Ecto neural progenitor cell (in vitro differentiated cells): ENCODE data around the gene SIRT3.
"Not testable (repeated sequence)": the region's sequence is repeated elsewhere in the genome, so short reads cannot be mapped to it uniquely, and the experiment has no call there.

Experiments
- DNase-seq: peaks from one replicate; pipeline ENCODE4 v3.0.0-alpha.2; 2018; ENCODE audit warnings: low spot score

SIRT3 gene

DNA sequence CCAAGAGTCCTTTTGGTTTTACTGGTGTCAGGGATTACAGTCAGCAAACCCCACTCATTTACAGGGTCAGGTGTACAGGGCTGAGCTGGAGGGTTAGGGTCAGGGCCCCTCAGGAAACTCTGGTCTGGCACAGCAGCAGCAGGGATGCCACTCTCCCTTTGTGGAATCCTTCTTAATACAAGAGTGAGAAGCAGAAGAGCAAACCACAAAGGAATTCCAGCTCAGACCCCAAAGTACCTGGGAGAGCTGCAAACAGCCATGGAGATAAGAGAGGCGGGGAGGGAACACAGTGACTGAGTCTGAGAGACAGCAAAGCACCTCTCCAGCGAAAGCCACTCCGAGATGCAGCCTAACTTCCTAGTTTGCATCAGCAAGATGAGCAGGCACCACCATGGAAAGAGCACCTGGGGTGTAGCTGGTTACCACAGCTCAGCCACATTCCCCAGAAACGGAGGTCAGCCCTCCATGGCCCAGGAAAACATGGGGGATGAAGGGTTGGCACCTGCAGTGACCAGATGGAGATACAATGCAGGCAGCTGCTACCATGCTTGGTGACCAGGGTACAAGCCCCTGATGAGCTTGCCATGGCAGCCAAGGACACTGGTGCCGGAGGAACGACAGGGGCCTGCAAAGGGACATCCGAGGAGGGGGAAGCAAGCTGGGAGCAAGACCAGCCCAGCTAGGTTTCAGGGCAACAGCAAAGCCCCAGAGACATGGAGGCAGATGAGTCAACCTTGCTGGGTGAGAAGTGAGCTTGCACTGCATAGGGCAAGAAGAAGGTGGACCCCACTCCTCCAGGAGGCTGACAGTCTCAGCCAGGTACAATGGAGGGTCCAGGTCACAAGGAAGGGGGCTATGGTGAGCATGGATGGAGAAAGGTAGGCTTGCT lies 32.8 kb downstream of the SIRT3 start:
- no peak for DNase-seq

DNA sequence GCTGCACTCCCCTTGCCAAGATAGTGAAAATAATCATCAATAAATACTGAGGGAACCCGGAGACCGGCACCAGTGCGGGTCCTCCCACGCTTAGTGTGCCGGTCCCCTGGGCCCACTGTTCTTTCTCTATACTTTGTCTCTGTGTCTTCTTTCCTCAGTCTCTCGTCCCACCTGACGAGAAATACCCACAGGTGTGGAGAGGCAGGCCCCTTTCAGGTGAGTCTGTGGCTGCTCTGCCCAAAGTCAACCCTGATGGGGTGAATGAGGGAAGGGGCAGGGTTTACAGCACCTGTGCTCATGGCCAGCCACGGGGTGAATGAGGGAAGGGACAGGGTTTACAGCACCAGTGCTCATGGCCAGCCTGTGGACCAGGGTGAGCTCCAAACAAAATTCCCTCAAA lies 33.7 kb downstream of the SIRT3 start:
- DNase-seq, result no peak

DNA sequence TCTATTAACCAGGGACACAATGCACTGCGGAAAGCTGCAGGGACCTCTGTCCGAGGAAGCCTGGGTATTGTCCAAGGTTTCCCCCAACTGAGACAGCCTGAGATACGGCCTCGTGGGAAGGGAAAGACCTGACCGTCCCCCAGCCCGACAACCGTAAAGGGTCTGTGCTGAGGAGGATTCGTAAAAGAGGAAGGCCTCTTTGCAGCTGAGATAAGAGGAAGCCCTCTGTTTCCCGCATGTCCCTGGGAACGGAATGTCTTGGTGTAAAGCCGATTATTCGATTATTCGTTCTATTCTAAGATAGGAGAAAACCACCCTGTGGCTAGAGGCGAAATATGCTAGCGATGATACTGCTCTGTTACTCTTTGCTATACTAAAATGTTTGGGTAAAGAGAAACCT lies 34.2 kb downstream of the SIRT3 start:
- DNase-seq, result no peak

DNA sequence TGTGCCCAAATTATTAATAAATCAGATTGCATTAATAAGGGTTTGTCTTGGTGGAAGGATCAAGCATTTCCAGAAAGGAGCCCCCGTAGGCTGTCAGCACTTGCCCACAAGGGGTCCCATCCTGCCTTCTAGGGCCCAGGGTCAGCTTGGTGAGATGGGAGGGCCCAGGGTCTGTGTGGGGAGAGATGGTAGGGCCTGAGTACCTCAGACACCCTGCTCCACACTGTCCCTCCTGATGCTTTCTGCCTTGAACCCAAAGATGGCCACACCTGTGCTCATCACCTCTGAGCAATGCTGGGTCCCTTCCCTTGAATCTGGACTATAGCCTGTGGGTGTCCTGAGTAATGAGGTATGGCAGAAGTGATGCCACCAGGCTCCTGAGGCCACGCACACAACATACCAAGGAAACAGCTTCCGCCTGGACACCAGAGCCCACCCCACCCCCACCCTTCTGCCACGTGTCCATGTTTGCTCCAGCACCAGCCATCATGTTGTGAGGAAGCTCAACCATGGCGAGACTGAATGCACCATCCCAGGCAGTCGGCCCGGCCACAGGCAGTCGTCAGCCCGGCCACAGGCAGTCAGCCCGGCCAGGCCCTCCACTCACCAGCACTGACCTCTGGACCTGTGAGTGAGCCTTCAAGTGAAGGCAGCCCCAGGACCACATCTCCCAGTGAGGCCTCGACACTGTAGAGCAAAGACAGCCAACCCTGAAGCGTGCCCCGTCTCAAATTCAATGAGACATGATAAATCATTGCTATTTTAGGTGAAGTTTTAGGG lies 35.7 kb downstream of the SIRT3 start:
- DNase-seq, result no peak

DNA sequence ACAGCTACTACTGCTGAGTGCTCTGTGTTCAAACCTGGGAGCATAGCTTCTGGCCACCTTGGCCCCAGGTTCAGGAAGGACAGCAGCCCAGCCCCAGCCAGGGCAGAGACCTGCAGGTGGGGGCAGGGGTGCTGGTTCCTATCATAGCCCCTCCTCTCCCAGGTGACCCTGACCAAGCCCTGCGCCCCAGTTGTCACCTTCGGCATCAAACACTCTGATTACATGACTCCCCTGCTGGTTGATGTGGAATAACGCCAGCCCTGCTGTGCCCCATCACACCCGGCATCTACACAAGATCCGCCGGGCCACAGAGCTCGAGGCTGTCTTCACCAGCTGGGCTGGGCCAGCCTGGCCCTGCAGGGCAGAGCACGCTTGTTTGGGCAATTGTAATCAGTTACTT lies 36.4 kb downstream of the SIRT3 start:
- no peak for DNase-seq

DNA sequence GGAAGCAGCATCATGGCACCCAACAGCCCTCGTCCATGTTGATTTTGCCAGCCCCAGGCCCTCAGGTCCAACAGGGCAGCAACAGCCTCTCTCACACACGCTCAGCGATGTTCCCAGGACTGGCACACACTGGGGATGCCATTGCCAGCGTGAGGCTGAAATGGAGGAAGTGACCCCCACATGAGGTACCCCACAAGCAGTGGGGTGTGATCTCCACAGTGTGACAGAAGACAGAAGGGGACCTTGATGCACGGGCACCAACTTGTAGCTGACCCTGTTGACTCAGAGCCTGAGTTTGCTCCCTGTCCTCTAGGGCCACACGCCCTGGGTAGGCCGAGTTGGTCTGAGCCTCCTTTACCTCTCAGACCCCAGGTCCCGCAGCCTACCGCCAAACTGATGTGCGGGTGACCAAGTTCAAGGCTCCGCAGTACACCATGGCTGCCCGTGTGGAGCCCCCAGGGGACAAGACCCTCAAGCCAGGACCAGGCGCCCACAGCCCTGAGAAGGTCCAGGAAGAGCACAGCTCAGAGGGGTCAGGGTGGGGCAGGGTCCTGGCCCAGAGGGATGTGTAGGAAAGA lies 37.0 kb downstream of the SIRT3 start:
- no peak for DNase-seq

DNA sequence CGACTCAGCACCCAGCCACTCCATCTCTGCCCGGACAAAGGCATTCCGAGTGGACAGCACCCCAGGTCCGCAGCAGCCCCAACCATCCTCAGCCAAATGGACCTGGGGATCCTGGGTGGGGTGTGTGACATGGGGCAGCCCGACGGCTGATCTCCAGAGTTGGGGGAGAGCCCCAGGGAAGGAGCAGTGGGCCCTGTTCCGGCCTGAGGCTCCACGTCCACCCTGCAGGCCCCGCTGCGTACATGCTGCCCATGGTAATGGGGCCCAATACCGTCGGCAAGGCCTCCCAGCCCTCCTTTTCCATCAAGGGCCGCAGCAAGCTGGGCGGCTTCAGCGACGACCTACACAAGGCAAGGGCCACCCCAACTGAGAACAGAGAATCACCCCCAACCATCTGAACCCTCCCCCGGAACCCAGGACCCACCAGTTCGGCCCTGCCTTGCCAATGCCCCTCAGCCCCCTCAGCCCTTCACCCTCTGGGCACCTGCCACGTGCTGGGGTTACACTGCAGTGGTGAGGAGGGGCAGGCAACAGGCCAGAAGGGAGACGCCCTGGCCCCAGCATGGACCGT lies 37.8 kb downstream of the SIRT3 start:
- no peak for DNase-seq

DNA sequence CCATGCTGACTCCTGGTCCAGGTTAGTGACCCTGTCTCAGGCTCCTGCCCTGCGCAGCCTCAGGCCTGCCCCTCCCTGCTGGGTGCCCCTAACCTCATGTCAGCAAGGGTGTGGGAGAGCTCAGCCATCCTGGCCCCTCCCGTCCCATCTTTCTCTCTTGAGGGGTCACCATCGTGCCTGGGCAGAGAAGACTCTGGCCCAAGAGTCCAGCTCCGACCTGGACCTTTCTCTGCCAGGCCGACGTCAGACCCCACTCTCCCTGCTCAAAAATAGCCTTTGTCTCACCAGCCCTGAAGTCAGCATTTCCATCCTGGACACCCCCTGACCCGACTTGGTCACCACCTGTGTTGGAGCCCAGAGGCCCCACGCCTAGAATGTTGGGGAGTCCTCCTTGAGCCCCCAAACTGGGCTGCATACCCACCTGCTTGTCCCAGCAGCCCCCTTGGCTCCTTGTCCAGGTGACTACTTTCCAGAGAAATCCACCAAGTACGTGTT lies 38.4 kb downstream of the SIRT3 start:
- DNase-seq, result no peak

DNA sequence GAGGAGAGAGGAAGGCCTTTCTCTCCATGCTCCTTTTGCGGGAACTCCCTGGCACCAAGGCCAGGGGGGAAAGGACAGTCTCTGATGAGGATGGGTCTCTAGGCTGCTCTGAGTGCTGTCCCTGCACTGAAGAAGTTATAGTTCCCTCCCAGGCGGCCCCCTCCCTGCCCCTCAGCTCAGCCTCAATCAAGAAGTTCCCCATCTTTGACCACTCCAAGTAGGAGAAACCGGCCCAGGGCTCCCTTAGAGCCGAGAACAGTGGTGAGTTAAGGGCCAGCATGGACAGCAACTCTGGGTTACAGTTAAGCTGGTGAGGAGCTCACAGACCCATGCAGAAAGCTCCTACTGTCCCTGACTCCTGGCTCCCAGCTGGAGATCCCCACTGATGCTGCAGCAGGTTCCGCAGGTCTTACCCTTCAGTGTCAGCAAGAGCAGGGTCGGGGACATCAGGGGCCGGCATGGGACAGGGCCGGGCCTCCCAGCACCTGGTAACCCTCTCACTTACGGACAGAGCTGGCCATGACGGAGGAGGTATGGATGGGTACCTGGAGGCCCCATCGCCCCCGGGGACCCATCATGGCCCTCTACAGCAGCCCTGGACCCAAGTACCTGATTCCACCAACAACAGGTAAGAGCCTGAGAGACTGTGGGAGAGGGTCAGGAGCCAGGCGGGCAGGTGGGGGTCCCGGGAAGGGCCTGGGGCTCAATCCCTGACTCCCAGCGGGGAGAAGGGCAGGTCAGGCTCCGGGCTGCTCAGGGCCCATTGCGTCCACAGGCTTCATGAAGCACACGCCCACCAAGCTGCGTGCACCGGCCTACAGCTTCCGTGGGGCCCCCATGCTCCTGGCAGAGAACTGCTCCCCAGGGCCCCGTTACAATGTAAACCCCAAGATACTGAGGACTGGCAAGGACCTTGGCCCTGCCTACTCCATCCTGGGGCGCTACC lies 39.1 kb downstream of the SIRT3 start:
- DNase-seq, result no peak

DNA sequence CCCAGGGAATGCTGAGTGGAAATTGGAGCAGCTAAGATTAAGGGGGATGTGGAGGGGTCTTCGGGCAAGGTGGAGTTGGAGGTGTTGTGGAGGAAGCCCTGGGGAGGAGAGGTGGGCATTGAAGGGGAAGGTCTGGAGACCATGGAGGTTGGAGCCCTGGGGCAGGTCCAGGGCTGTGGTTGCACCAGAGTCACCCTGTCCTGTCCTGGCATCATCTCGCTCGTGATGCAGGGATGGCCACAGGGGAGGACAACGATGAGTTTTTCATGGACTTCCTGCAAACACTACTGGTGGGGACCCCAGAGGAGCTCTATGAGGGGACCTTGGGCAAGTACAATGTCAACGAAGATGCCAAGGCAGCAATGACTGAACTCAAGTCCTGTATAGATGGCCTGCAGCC lies 42.7 kb downstream of the SIRT3 start:
- DNase-seq, result not testable (repeated sequence)

DNA sequence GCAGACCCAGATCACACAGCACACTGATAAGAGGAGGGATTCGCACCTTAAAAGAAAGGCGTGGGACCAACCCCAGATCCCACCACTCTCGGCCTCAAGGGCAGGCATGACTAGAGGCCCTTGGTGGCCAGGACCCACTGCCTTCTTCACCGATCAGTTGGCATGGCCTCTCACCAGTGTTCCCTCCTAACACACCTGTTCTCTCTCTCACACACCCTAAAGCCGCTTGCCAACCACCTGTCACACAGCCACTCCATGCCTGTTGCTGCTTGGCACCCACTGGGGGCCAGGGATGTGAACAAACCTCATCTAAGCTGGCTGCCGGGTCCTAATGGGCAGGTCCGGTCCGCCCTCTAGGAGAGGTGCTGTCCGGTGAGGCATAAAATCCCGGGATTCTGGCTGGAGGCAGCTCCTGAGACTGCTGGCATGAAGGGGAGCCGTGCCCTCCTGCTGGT lies 43.4 kb downstream of the SIRT3 start, which contains the start of gene SCGB1C1:
Gene SCGB1C1 (plus strand): TSS at position 405 of the 455 bp plus-strand sequence. CDS start 22 bp downstream, at position 427.
- not testable (repeated sequence) for DNase-seq

DNA sequence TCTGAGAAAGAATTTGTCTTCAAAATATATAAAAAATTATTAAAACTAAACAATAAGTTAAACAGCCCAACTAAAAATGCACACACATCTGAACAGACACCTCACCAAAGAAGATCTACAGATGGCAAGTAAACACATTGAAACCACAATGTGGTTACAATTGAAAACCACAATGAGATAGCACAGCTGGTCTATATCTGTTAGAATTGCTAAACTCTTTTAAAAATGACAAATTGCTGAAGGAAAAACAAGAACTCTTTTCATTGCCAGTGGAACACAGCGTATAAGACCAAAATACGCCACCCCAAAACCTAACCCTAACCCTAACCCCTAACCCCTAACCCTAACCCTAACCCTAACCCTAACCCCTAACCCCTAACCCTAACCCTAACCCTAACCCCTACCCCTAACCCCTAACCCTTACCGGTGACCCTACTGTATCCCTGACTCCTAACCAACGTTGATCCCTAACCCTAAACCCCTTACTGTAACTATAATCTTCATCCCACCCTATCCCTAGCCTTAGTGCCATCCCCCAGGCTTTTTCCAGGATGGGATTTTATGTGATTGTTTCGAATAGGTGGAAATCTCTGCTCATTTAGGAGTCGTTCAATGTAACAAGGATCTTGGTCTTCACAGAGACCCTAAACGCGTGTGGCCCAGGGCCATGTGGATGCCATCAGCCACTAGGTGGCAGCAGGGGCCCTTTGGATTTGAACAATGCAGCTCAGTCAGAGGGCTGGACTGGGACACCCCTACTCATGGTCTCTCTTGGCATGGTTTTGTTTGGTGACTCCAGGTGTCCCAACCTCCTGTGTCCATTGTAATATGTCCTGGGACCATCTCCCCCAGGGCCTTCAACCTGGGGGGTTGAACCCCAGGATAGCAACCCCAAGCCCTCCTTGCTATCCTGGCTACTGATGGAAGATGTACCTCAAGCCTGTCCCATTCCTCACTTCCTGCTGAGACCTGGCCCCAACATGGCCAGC lies 44.4 kb downstream of the SIRT3 start:
- not testable (repeated sequence) for DNase-seq

DNA sequence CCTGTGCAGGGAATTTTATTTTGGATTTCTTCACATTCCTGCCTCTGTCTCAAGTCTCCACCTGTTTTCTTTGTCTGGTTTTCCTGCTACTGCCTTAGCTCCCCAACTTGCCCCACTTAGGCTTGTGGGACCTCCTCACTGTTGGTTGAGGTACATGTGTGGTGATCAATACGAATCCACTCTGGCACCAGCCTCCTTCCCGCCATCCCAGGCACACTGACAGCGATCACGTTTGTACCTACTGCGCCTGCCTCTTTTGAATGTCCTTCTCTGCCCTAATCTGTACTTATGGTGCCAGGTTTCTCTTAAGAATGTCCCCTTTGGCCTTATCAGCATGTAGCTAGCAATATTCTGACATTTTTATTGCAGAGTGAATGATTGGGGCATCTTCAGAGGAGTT lies 45.6 kb downstream of the SIRT3 start:
- DNase-seq, result not testable (repeated sequence)

DNA sequence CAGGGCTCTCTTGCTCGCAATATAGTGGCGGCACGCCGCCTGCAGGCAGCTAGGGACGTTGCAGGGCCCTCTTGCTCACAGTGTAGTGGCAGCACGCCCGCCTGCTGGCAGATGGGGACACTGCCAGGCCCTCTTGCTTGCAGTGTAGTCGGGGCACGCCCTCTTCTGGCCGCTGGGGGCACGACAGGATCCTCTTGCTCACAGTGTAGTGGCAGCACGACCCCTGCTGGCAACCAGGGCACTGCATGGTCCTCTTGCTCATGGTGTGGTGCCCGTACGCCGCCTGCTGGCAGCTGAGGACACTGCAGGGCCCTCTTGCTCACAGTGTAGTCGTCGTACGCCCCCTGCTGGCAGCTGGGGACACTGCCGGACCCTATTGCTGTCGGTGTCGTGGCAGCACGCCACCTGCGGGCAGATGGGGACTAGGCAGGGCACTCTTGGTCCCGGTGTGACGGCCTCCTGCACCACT lies 46.3 kb downstream of the SIRT3 start:
- not testable (repeated sequence) for DNase-seq

DNA sequence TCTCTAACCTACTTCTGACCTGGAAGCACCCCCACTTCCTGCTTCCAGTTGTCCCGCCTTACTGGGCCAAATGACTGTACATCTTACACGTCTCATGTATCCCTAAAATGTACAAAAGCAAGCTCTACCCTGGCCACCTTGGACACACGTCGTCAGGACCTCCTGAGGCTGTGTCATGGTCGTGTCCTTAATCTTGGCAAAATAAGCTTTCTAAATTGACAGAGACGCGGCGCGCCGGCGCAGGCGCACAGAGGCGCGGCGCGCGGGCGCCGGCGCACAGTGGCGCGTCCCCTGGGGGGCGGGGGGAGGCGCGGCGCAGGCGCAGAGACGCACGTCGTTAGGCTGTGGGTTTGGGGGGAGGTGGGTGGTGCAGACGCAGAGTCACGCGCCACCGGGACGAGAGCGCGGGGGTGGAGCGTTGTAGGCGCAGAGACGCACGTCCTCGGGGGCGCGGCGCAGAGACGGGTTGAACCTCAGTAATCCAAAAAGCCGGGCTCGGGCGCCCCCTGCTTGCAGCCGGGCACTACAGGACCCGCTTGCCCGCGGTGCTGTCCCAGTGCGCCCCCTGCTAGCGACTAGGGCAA lies 46.9 kb downstream of the SIRT3 start:
- DNase-seq, result not testable (repeated sequence)

DNA sequence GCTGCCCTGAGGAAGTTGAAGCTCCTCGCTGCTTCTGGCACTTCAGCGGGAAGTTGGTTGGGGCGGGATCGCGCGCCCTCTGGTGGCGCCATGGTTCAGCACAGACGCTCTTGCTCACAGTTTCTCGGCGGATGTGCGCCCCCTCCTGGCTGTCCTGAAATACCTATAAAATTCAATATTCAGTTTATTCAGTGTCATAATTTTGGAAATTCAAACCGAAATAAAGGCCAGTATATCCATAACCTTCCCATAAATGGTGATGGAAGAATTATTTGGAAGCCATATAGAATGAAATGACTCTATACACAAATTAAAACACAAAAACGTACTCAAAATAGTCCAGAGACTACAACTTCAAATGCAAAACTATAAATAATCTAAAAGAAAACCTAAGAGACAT lies 55.9 kb downstream of the SIRT3 start:
- DNase-seq, result not testable (repeated sequence)
